ENCODE data around the gene LAMB3. TPM values are rescaled to one million over a fixed set of nuclear protein-coding genes. Genes with fewer than 3 reads are reported as not detected.

Gene LAMB3
- total RNA-seq, 4 donors from 2014 or later: 47.2 to 147 (median 126) TPM

GRCh38 chr1:209625791-209626285, 26.4 kb downstream of the LAMB3 start:
- intact Hi-C loops (cut with DNase I; ENCODE audit: low total_unique reads): loop anchor here (5.0 kb wide), 1 partner anchor 49 kb away; no protein-coding TSS in a partner anchor

DNA sequence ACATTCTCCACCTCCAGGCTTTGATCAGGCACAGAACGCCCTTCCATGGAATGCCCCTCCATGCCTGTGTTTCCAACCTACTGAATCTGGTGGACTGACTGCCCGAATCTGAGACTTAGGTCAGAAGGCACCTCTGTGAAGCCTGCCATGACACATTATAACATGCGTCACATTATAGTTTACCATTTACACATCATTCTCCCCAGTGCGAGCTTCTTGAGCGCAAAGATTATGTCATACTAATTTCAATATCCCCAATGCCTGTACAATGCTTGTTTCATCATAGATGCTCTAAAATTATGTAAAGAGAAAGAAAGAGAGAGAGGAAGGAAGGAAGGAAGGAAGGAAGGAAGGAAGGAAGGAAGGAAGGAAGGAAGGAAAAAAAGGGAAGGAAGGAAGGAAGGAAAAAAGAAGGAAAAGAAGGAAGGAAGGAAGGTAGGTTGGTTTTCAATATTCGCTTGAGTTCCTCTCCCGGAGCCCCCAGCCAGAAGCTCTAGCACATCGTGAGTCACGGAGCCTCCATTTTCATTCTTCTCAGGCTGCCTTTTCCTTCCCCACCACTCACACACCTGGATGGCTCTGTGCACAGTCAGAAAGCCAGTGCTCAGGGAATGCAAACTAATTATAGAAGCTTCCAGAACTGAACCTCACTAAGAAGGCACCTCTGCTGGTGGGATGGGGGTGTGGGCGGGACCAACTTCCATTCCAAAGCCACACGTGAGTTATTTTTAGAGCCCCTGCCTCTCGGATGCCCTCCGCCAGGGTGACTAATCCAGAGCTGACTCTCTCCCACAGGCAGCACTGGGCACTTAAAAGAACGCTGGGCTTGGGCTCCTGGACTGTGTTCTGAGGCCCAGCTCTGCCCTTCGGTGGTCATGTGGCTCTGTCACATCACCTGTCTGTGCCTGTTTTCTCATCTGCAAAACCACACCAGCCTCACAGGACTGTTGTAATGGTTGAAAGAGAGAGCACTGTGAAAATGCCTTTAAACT, 27.4 kb downstream of the LAMB3 start:
- WGBS, 2 donors (ENCODE audit: low coverage in 1 of 2): 84 to 92% methylated on average over 7 to 15 of the region's 15 CpGs
- H3K4me1 ChIP-seq: peaks cover 6 to 27% (median 17%) of the 10 kb centered on the region in 4 donors

More at GRCh38 chr1:209625791-209626285, 26.4 kb downstream of the LAMB3 start:
- H3K36me3 ChIP-seq: no peaks in the 10 kb centered on the region
- H3K27me3 ChIP-seq: no peaks in the 10 kb centered on the region
- no peak for DNase-seq
- peaks cover under 1 to 18% (median 10%) of the 10 kb centered on the region in 4 donors for H3K4me1 ChIP-seq
- H3K4me3 ChIP-seq: no peak overlapping the region
- no peaks in the 10 kb centered on the region for H3K9me3 ChIP-seq
- WGBS, 2 donors (ENCODE audit: low coverage in 1 of 2): 90% methylated on average over 18 of the region's 18 CpGs; no CpG with 5 or more reads in 1 of the 2 donors
- in situ Hi-C loops (cut with MboI; ENCODE audit: low pct_ligation_motif_present in 1 of 4, low pct_unique_long_range_greater_than_20kb in 1 of 4, low sequenced_read_pairs in 3 of 4): loop anchor here in 1 of 4 donors (10.0 kb wide), 1 partner anchor 51 kb away; no protein-coding TSS in a partner anchor
- TF ChIP-seq POLR2AphosphoS5 (IDR thresholded peaks at IDR 0.05) (no peak), EP300 (IDR thresholded peaks at IDR 0.05; ENCODE audit: low read depth) (no peak), POLR2A (IDR thresholded peaks at IDR 0.05) (no peak), CTCF (IDR thresholded peaks at IDR 0.05) (no peak)
- no peak overlapping the region for H3K27ac ChIP-seq

DNA sequence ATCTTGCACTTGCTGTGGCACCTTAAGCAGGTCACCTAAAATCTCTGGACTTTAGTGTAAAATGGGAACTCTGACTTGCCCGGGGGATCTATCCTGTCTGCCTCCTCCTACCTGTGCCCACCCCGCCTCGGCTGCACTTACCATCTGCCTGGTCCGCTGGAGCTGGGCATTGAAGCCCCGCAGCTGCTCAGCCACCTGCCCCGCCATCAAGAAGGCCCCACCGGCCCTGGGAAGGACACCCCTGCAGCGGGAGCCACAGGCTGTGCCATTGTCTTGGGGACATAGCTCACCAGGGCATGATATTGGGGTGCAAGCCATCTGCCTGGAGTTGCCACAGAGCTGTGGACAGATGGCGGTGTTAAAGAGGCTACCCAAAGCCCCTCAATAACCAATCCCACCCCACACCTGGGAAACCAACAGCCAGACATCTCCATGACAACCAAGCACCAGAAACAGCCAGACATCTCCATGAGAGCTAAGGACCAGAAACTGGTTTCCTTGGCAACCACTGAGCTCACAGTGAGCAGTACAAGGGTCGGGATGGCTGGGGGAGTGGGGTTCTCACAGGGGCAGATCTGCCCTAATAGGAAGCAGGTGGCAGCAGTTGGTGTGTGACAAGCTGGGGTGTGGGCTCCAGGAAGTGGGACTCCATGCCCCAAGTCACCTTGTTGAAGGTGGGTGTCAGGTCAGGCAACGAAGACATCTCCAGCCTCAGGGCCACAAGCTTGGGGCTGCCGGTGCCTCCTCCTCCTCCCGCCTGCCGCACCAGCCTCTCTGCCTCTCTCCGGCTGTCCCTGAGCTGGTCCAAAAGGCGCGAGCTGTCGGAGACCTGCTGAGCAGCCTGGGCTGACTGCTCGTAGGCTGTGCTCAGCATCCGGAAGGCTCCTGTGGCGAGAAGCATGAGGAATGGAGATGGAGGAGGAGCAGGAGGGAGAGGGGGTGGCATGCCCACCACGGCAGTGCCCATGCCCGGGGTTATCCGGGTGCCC, 29.1 kb downstream of the LAMB3 start:
- Histone ChIP-seq H3K27ac (no peak overlapping the region), H3K27me3 (no peaks in the 10 kb centered on the region), H3K36me3 (no peaks in the 10 kb centered on the region), H3K4me1 (peaks cover 6 to 29% (median 20%) of the 10 kb centered on the region in 4 donors), H3K4me3 (no peak overlapping the region), H3K9me3 (no peaks in the 10 kb centered on the region)
- intact Hi-C loops (cut with DNase I; ENCODE audit: low total_unique reads) (no loop called here), in situ Hi-C loops (cut with MboI; ENCODE audit: low pct_ligation_motif_present in 1 of 4, low pct_unique_long_range_greater_than_20kb in 1 of 4, low sequenced_read_pairs in 3 of 4) (loop anchor here in 1 of 4 donors (10.0 kb wide), 1 partner anchor 48 kb away; no protein-coding TSS in a partner anchor)
- DNase-seq: no peak
- TF ChIP-seq POLR2A (IDR thresholded peaks at IDR 0.05): no peak
- TF ChIP-seq POLR2AphosphoS5 (IDR thresholded peaks at IDR 0.05): no peak
- no peak for TF ChIP-seq CTCF (IDR thresholded peaks at IDR 0.05)
- TF ChIP-seq EP300 (IDR thresholded peaks at IDR 0.05; ENCODE audit: low read depth): no peak
- 90 to 91% methylated on average over 4 to 24 of the region's 24 CpGs for WGBS, 2 donors (ENCODE audit: low coverage in 1 of 2)

More for the DNA sequence above, 27.4 kb downstream of the LAMB3 start:
- no peak for TF ChIP-seq CTCF (IDR thresholded peaks at IDR 0.05)
- no peak for TF ChIP-seq EP300 (IDR thresholded peaks at IDR 0.05; ENCODE audit: low read depth)
- no peak for TF ChIP-seq POLR2A (IDR thresholded peaks at IDR 0.05)
- no peak for TF ChIP-seq POLR2AphosphoS5 (IDR thresholded peaks at IDR 0.05)
- Histone ChIP-seq H3K36me3 (no peaks in the 10 kb centered on the region), H3K4me3 (no peak overlapping the region), H3K9me3 (no peaks in the 10 kb centered on the region), H3K27me3 (no peaks in the 10 kb centered on the region), H3K27ac (no peak overlapping the region)
- in situ Hi-C loops (cut with MboI; ENCODE audit: low pct_ligation_motif_present in 1 of 4, low pct_unique_long_range_greater_than_20kb in 1 of 4, low sequenced_read_pairs in 3 of 4) (loop anchor here in 1 of 4 donors (10.0 kb wide), 1 partner anchor 50 kb away; no protein-coding TSS in a partner anchor), intact Hi-C loops (cut with DNase I; ENCODE audit: low total_unique reads) (loop anchor here (5.0 kb wide), 1 partner anchor 48 kb away; no protein-coding TSS in a partner anchor)
- DNase-seq: no peak

All from transverse colon (tissue), 4 donors.